ENCODE results near the gene ANXA6.
A peak's percentile ranks its signal among the peaks of the same experiment; 100 is the strongest.

ANXA6 gene

GRCh38 chr5:151126199-151126645, 31.4 kb downstream of the ANXA6 start:
- DNase-seq: peak; percentile 43

- DNase-seq: no peak
These were observed 32.2 kb downstream of the ANXA6 start for GRCh38 chr5:151125421-151125820.

- peak; percentile 52 for DNase-seq
These were observed 33.5 kb downstream of the ANXA6 start for GRCh38 chr5:151123897-151124751.

- DNase-seq: no peak
These were observed 34.8 kb downstream of the ANXA6 start for GRCh38 chr5:151122828-151123227.

- no peak for DNase-seq
These were observed 35.9 kb downstream of the ANXA6 start for GRCh38 chr5:151121665-151122064.

GRCh38 chr5:151121095-151121494, 36.5 kb downstream of the ANXA6 start:
- no peak for DNase-seq

GRCh38 chr5:151118913-151119575, 38.5 kb downstream of the ANXA6 start:
- DNase-seq: no peak

GRCh38 chr5:151115272-151115905, 42.2 kb downstream of the ANXA6 start:
- DNase-seq: peak; percentile 49

- DNase-seq: no peak
These were observed 43.9 kb downstream of the ANXA6 start for GRCh38 chr5:151113651-151114050.

GRCh38 chr5:151110992-151111391, 46.6 kb downstream of the ANXA6 start:
- no peak for DNase-seq

GRCh38 chr5:151110122-151110681, 47.4 kb downstream of the ANXA6 start:
- DNase-seq: no peak

GRCh38 chr5:151108566-151108965, 49.0 kb downstream of the ANXA6 start:
- no peak for DNase-seq

GRCh38 chr5:151107738-151108520, 49.6 kb downstream of the ANXA6 start:
- peak; percentile 45 for DNase-seq

- DNase-seq: no peak
These were observed 50.5 kb downstream of the ANXA6 start for GRCh38 chr5:151107084-151107483.

- no peak for DNase-seq
These were observed 51.1 kb downstream of the ANXA6 start for GRCh38 chr5:151106509-151106908.

- no peak for DNase-seq
These were observed 51.5 kb downstream of the ANXA6 start for GRCh38 chr5:151106043-151106442.

GRCh38 chr5:151105561-151105960, 52.0 kb downstream of the ANXA6 start:
- DNase-seq: no peak

GRCh38 chr5:151104795-151105194, 52.8 kb downstream of the ANXA6 start:
- no peak for DNase-seq

GRCh38 chr5:151101746-151102145, 55.8 kb downstream of the ANXA6 start:
- no peak for DNase-seq

- DNase-seq: no peak
These were observed 56.4 kb downstream of the ANXA6 start for GRCh38 chr5:151101151-151101550.

GRCh38 chr5:151100681-151101080, 56.9 kb downstream of the ANXA6 start:
- no peak for DNase-seq

- DNase-seq: no peak
These were observed 58.8 kb downstream of the ANXA6 start for GRCh38 chr5:151098768-151099121.

All from fibroblast of skin of back (primary cell).